Activated T-helper 17 cell treated with anti-CD3 and anti-CD28 coated beads, Interleukin-2, amount 50 U/mL, for 72 hours (primary cell): ENCODE results near the gene VRTN. TPM values are rescaled to one million over a fixed set of nuclear protein-coding genes. Genes with fewer than 3 reads are reported as not detected.

Experiments used
- total RNA-seq, 2 donors: library from RNA; stranded (reverse); gene quantifications; one replicate each; pipeline ENCODE4 v1.2.3, GENCODE V29; 2022

Gene VRTN
- total RNA-seq, 2 donors from 2014 or later = not detected

Other genes with a start within 250 kb of the VRTN start
- gene VSX2, start 109.0 kb upstream of the VRTN start, total RNA-seq = not detected
- gene ABCD4, start 45.5 kb upstream of the VRTN start, total RNA-seq = 10 to 100 TPM; 55.4 to 57.1 TPM
- gene SYNDIG1L, start 77.7 kb downstream of the VRTN start, total RNA-seq = not detected
- gene NPC2, start 144.8 kb downstream of the VRTN start, total RNA-seq = 10 to 100 TPM; 34.1 to 37.2 TPM
- 10 to 100 TPM; 20.3 to 28.5 TPM for gene ISCA2, start 145.3 kb downstream of the VRTN start, total RNA-seq